ENCODE data around the gene CRIM1. TPM values are rescaled to one million over a fixed set of nuclear protein-coding genes. Genes with fewer than 3 reads are reported as not detected.

CRIM1 gene
- polyA plus RNA-seq, 3 donors: 9.5 to 50.2 (median 15.9) TPM

- 85 to 93% (median 91%) methylated on average over 3 of the region's 3 CpGs for WGBS, 3 donors
- H3K27ac ChIP-seq (ENCODE audit: low read depth, low read length): no peak overlapping the region
These were observed 32.9 kb downstream of the CRIM1 start for GRCh38 chr2:36388472-36388871.

GRCh38 chr2:36389091-36389564 is 33.5 kb downstream of the CRIM1 start:
- 40 to 50% (median 42%) methylated on average over 5 of the region's 5 CpGs for WGBS, 3 donors
- no peak overlapping the region for H3K27ac ChIP-seq (ENCODE audit: low read depth, low read length)

- 61 to 79% (median 75%) methylated on average over 3 of the region's 3 CpGs for WGBS, 3 donors
- H3K27ac ChIP-seq (ENCODE audit: low read depth, low read length): no peak overlapping the region
These were observed 34.0 kb downstream of the CRIM1 start for GRCh38 chr2:36389577-36389976.

GRCh38 chr2:36392571-36393255 is 37.1 kb downstream of the CRIM1 start:
- 45 to 78% (median 76%) methylated on average over 5 of the region's 5 CpGs for WGBS, 3 donors
- no peak overlapping the region for H3K27ac ChIP-seq (ENCODE audit: low read depth, low read length)

GRCh38 chr2:36393738-36394256 is 38.2 kb downstream of the CRIM1 start:
- H3K27ac ChIP-seq (ENCODE audit: low read depth, low read length): no peak overlapping the region
- 70 to 80% (median 77%) methylated on average over 4 of the region's 4 CpGs for WGBS, 3 donors

GRCh38 chr2:36394804-36395203 is 39.2 kb downstream of the CRIM1 start:
- WGBS, 3 donors: 72 to 88% (median 85%) methylated on average over 5 to 6 of the region's 6 CpGs
- no peak overlapping the region for H3K27ac ChIP-seq (ENCODE audit: low read depth, low read length)

GRCh38 chr2:36395866-36396265 is 40.3 kb downstream of the CRIM1 start:
- 91 to 95% (median 92%) methylated on average over 4 of the region's 4 CpGs for WGBS, 3 donors

GRCh38 chr2:36396878-36397539 is 41.4 kb downstream of the CRIM1 start:
- 93 to 97% (median 97%) methylated on average over 9 of the region's 9 CpGs for WGBS, 3 donors
- no peak overlapping the region for H3K27ac ChIP-seq (ENCODE audit: low read depth, low read length)

More at GRCh38 chr2:36395866-36396265, 40.3 kb downstream of the CRIM1 start:
- no peak overlapping the region for H3K27ac ChIP-seq (ENCODE audit: low read depth, low read length)

GRCh38 chr2:36397728-36398413 is 42.3 kb downstream of the CRIM1 start:
- no peak overlapping the region for H3K27ac ChIP-seq (ENCODE audit: low read depth, low read length)
- WGBS, 3 donors: 66 to 86% (median 75%) methylated on average over 7 of the region's 7 CpGs

- no peak overlapping the region for H3K27ac ChIP-seq (ENCODE audit: low read depth, low read length)
- 70 to 79% (median 73%) methylated on average over 2 of the region's 2 CpGs for WGBS, 3 donors
These were observed 43.5 kb downstream of the CRIM1 start for GRCh38 chr2:36399050-36399449.

GRCh38 chr2:36403675-36404230 is 48.2 kb downstream of the CRIM1 start:
- H3K27ac ChIP-seq (ENCODE audit: low read depth, low read length): no peak overlapping the region
- 27 to 48% (median 41%) methylated on average over 1 of the region's 1 CpG for WGBS, 3 donors

- H3K27ac ChIP-seq (ENCODE audit: low read depth, low read length): no peak overlapping the region
- 78 to 95% (median 91%) methylated on average over 3 of the region's 3 CpGs for WGBS, 3 donors
These were observed 48.7 kb downstream of the CRIM1 start for GRCh38 chr2:36404318-36404717.

GRCh38 chr2:36404754-36405153 is 49.2 kb downstream of the CRIM1 start:
- WGBS, 3 donors: 41 to 74% (median 47%) methylated on average over 5 of the region's 5 CpGs
- no peak overlapping the region for H3K27ac ChIP-seq (ENCODE audit: low read depth, low read length)

GRCh38 chr2:36405183-36405582 is 49.6 kb downstream of the CRIM1 start:
- 61 to 89% (median 64%) methylated on average over 5 of the region's 5 CpGs for WGBS, 3 donors
- H3K27ac ChIP-seq (ENCODE audit: low read depth, low read length): no peak overlapping the region

- WGBS, 3 donors: 57 to 74% (median 69%) methylated on average over 3 of the region's 3 CpGs
- no peak overlapping the region for H3K27ac ChIP-seq (ENCODE audit: low read depth, low read length)
These were observed 50.7 kb downstream of the CRIM1 start for GRCh38 chr2:36406296-36406695.

GRCh38 chr2:36407413-36407812 is 51.8 kb downstream of the CRIM1 start:
- 45 to 57% (median 49%) methylated on average over 4 of the region's 4 CpGs for WGBS, 3 donors
- H3K27ac ChIP-seq (ENCODE audit: low read depth, low read length): no peak overlapping the region

GRCh38 chr2:36408198-36408703 is 52.7 kb downstream of the CRIM1 start:
- no peak overlapping the region for H3K27ac ChIP-seq (ENCODE audit: low read depth, low read length)
- 67 to 75% (median 69%) methylated on average over 10 of the region's 10 CpGs for WGBS, 3 donors

GRCh38 chr2:36409335-36409734 is 53.8 kb downstream of the CRIM1 start:
- 89 to 91% (median 90%) methylated on average over 2 of the region's 2 CpGs for WGBS, 3 donors

GRCh38 chr2:36409935-36410334 is 54.4 kb downstream of the CRIM1 start:
- WGBS, 3 donors: 35 to 40% (median 39%) methylated on average over 4 of the region's 4 CpGs
- H3K27ac ChIP-seq (ENCODE audit: low read depth, low read length): no peak overlapping the region

More at GRCh38 chr2:36409335-36409734, 53.8 kb downstream of the CRIM1 start:
- no peak overlapping the region for H3K27ac ChIP-seq (ENCODE audit: low read depth, low read length)
